H9 (cell line): ENCODE measurements around the gene PKNOX2. TPM values are rescaled to one million over a fixed set of nuclear protein-coding genes. Genes with fewer than 3 reads are reported as not detected.

ENCODE experiments used
- DNase-seq: peaks from one replicate; pipeline ENCODE4 v3.0.0-alpha.2; 2017
- H2AFZ ChIP-seq: one replicate; pipeline ENCODE4 v1.6.1; 2013; ENCODE audit warnings: mild to moderate bottlenecking, low read length, control low read depth, moderate library complexity
- H2AK5ac ChIP-seq: 2 replicates; pipeline ENCODE4 v1.6.1; 2013; ENCODE audit warnings: low read length, control low read depth, mixed read lengths; ENCODE audit not compliant: insufficient read length
- H2BK120ac ChIP-seq: one replicate; pipeline ENCODE4 v1.6.1; 2013; ENCODE audit warnings: low read depth, mild to moderate bottlenecking, low read length, control low read depth, inconsistent platforms; ENCODE audit not compliant: poor library complexity, severe bottlenecking
- H2BK12ac ChIP-seq: 2 replicates; pipeline ENCODE4 v1.6.1; 2013; ENCODE audit warnings: low read length, control low read depth, mixed read lengths, low read depth; ENCODE audit not compliant: insufficient read length
- H2BK15ac ChIP-seq: 2 replicates; pipeline ENCODE4 v1.6.1; 2013; ENCODE audit warnings: low read depth, low read length, control low read depth
- H2BK20ac ChIP-seq: one replicate; pipeline ENCODE4 v1.6.1; 2013; ENCODE audit warnings: low read depth, mild to moderate bottlenecking, low read length, control low read depth, inconsistent platforms; ENCODE audit not compliant: poor library complexity, severe bottlenecking
- H2BK5ac ChIP-seq: 2 replicates; pipeline ENCODE4 v1.6.1; 2013; ENCODE audit warnings: low read length, control low read depth, mixed read lengths; ENCODE audit not compliant: insufficient read length
- H3K14ac ChIP-seq: 2 replicates; pipeline ENCODE4 v1.6.1; 2013; ENCODE audit warnings: low read length, control low read depth; ENCODE audit not compliant: insufficient read depth
- H3K18ac ChIP-seq: 2 replicates; pipeline ENCODE4 v1.6.1; 2013; ENCODE audit warnings: low read depth, mild to moderate bottlenecking, mixed read lengths, low read length, control low read depth; ENCODE audit not compliant: insufficient read length
- H3K23ac ChIP-seq: 2 replicates; pipeline ENCODE4 v1.6.1; 2013; ENCODE audit warnings: low read length, control low read depth, mixed read lengths, low read depth; ENCODE audit not compliant: insufficient read length
- H3K23me2 ChIP-seq: 2 replicates; pipeline ENCODE4 v1.6.1; 2013; ENCODE audit warnings: low read depth, mild to moderate bottlenecking, mixed read lengths, low read length, control low read depth; ENCODE audit not compliant: insufficient read length, poor library complexity, severe bottlenecking
- H3K27ac ChIP-seq: 2 replicates; pipeline ENCODE4 v1.5.1; 2013; ENCODE audit warnings: low read length, control low read depth, mixed read lengths, low read depth; ENCODE audit not compliant: insufficient read length
- H3K27me3 ChIP-seq: 2 replicates; pipeline ENCODE4 v1.6.1; 2013; ENCODE audit warnings: low read length, control low read depth, inconsistent platforms; ENCODE audit not compliant: insufficient read depth
- H3K4ac ChIP-seq: 2 replicates; pipeline ENCODE4 v1.6.1; 2013; ENCODE audit warnings: low read depth, mild to moderate bottlenecking, control low read depth, inconsistent platforms, low read length, moderate library complexity
- H3K4me1 ChIP-seq: 2 replicates; pipeline ENCODE4 v1.6.1; 2013; ENCODE audit warnings: low read length, control low read depth, inconsistent platforms; ENCODE audit not compliant: insufficient read depth
- H3K4me2 ChIP-seq: 2 replicates; pipeline ENCODE4 v1.6.1; 2013; ENCODE audit warnings: low read length, control low read depth, mixed read lengths; ENCODE audit not compliant: insufficient read length, insufficient read depth
- H3K56ac ChIP-seq: 2 replicates; pipeline ENCODE4 v1.6.1; 2013; ENCODE audit warnings: low read depth, mild to moderate bottlenecking, mixed read lengths, low read length, control low read depth; ENCODE audit not compliant: insufficient read length
- H3K79me1 ChIP-seq: 2 replicates; pipeline ENCODE4 v1.6.1; 2013; ENCODE audit warnings: low read depth, mild to moderate bottlenecking, moderate library complexity, low read length, control low read depth, inconsistent platforms; ENCODE audit not compliant: insufficient read depth, poor library complexity, severe bottlenecking
- H3K79me2 ChIP-seq: 2 replicates; pipeline ENCODE4 v1.6.1; 2013; ENCODE audit warnings: low read length, control low read depth, inconsistent platforms; ENCODE audit not compliant: insufficient read depth
- H3K9ac ChIP-seq: 2 replicates; pipeline ENCODE4 v1.6.1; 2013; ENCODE audit warnings: low read length, control low read depth, mixed read lengths; ENCODE audit not compliant: insufficient read length; ENCODE audit errors: extremely low read depth
- H3K9me3 ChIP-seq: one replicate; pipeline ENCODE4 v1.6.1; 2013; ENCODE audit warnings: low read depth, low read length, inconsistent platforms; ENCODE audit not compliant: control insufficient read depth
- H3T11ph ChIP-seq: one replicate; pipeline ENCODE4 v1.6.1; 2013; ENCODE audit warnings: mild to moderate bottlenecking, low read length, control low read depth, inconsistent platforms
- H4K20me1 ChIP-seq: one replicate; pipeline ENCODE4 v1.6.1; 2013; ENCODE audit not compliant: control insufficient read depth, insufficient read length, insufficient read depth
- H4K5ac ChIP-seq: 2 replicates; pipeline ENCODE4 v1.6.1; 2013; ENCODE audit warnings: low read depth, mild to moderate bottlenecking, mixed read lengths, low read length, control low read depth; ENCODE audit not compliant: insufficient read length
- H4K8ac ChIP-seq: replicated peaks from 2 replicates; pipeline ENCODE4 v1.6.1; 2013; ENCODE audit warnings: low read length, control low read depth, mixed read lengths, low read depth; ENCODE audit not compliant: insufficient read length
- H4K91ac ChIP-seq: 2 replicates; pipeline ENCODE4 v1.6.1; 2013; ENCODE audit warnings: low read depth, mild to moderate bottlenecking, moderate library complexity, mixed read lengths, low read length, control low read depth; ENCODE audit not compliant: insufficient read length
- H3K27ac Mint-ChIP-seq, 3 experiments: 2 replicates in 2 of 3; 3 replicates in 1 of 3; pipeline ENCODE4 v1.8.0; 2020 to 2021; ENCODE audit warnings: mixed read lengths in 3 of 3, mild to moderate bottlenecking in 1 of 3, moderate library complexity in 1 of 3
- H3K27me3 Mint-ChIP-seq: 2 replicates; pipeline ENCODE4 v1.8.0; 2021; ENCODE audit warnings: low read depth, mild to moderate bottlenecking, moderate library complexity, mixed read lengths
- H3K36me3 Mint-ChIP-seq, 3 experiments: 2 replicates in 2 of 3; 3 replicates in 1 of 3; pipeline ENCODE4 v1.8.0; 2020 to 2021; ENCODE audit warnings: low read depth in 3 of 3, mixed read lengths in 3 of 3; ENCODE audit not compliant: insufficient read depth in 1 of 3
- H3K4me1 Mint-ChIP-seq, 2 experiments: 2 replicates each; pipeline ENCODE4 v1.8.0; 2020; ENCODE audit warnings: mixed read lengths in 2 of 2
- H3K4me3 Mint-ChIP-seq, 2 experiments: 2 replicates in 1 of 2; 3 replicates in 1 of 2; pipeline ENCODE4 v1.8.0; 2020 to 2021; ENCODE audit warnings: mild to moderate bottlenecking in 2 of 2, mixed read lengths in 2 of 2, moderate library complexity in 1 of 2
- H3K9me3 Mint-ChIP-seq, 2 experiments: 2 replicates in 1 of 2; 3 replicates in 1 of 2; pipeline ENCODE4 v1.8.0; 2020; ENCODE audit warnings: mild to moderate bottlenecking in 2 of 2, mixed read lengths in 2 of 2, moderate library complexity in 1 of 2
- CTCF ChIP-seq: fragments of 200-600 bp; sonication (generic); conservative IDR thresholded peaks from 3 replicates; pipeline ENCODE4 v1.8.0; 2021; ENCODE audit warnings: antibody characterized with exemption, mild to moderate bottlenecking
- WGBS: extraction: QIAGEN DNeasy Blood & Tissue Kit; methylation state at CpG from one replicate; pipeline ENCODE4 v1.1.7; 2013; ENCODE audit warnings: missing lambda C conversion rate, low lambda C conversion rate, mixed read lengths; ENCODE audit not compliant: insufficient read length; ENCODE audit errors: extremely low coverage; 5-methylcytosine and 5-hydroxymethylcytosine counted together
- total RNA-seq: library from RNA; stranded (reverse); gene quantifications from 2 replicates; pipeline ENCODE4 v1.2.1, GENCODE V29; 2021

The PKNOX2 gene
- total RNA-seq, 1 experiment from 2014 or later: 1.3 TPM

GRCh38 chr11:125270711-125271110 is 106.2 kb downstream of the PKNOX2 start:
- no peak overlapping the region for H2BK15ac ChIP-seq
- H3K14ac ChIP-seq: no peak overlapping the region
- DNase-seq: no peak
- Mint-ChIP-seq H3K36me3 (no peaks in the 10 kb centered on the region), H3K4me1 (peaks cover 25 to 43% of the 10 kb centered on the region in 2 experiments), H3K4me3 (no peak overlapping the region), H3K27me3 (peaks cover 5% of the 10 kb centered on the region), H3K27ac (no peak overlapping the region), H3K9me3 (no peaks in the 10 kb centered on the region)
- no peak overlapping the region for H3K27ac ChIP-seq
- H3K56ac ChIP-seq: no peak overlapping the region
- no peaks in the 10 kb centered on the region for H3K9me3 ChIP-seq
- H4K20me1 ChIP-seq: peaks cover 2% of the 10 kb centered on the region
- H3K18ac ChIP-seq: no peak overlapping the region
- H2BK20ac ChIP-seq: no peak overlapping the region
- H2BK12ac ChIP-seq: no peak overlapping the region
- H3K27me3 ChIP-seq: no peaks in the 10 kb centered on the region; the same call in 1 of the 2 replicates
- H3K23ac ChIP-seq: no peak overlapping the region
- no peak overlapping the region for H3K4me2 ChIP-seq
- H4K8ac ChIP-seq: no peak overlapping the region
- H2BK120ac ChIP-seq: no peak overlapping the region
- H3K4ac ChIP-seq: no peak overlapping the region
- H3K23me2 ChIP-seq: no peaks in the 10 kb centered on the region
- H4K91ac ChIP-seq: no peak overlapping the region
- no CpG with 5 or more reads among the region's 2 CpGs for WGBS
- no peak overlapping the region for H3K9ac ChIP-seq
- no peak overlapping the region for H2AFZ ChIP-seq
- H3K4me1 ChIP-seq: peaks cover 2% of the 10 kb centered on the region; the same call in 1 of the 2 replicates
- no peaks in the 10 kb centered on the region for H3K79me2 ChIP-seq
- H2AK5ac ChIP-seq: no peak overlapping the region
- no peaks in the 10 kb centered on the region for H3K79me1 ChIP-seq
- H2BK5ac ChIP-seq: no peak overlapping the region
- TF ChIP-seq CTCF: no peak
- no peak overlapping the region for H4K5ac ChIP-seq
- no peak overlapping the region for H3T11ph ChIP-seq
